Suprapubic skin (tissue), 4 donors: Measurements from ENCODE around the gene LRBA.

Experiments used
- POLR2A ChIP-seq, 2 donors: fragments of 450-650 bp; IDR thresholded peaks; one replicate each; pipeline ENCODE4 v1.6.1; 2017; ENCODE audit warnings: antibody characterized with exemption in 2 of 2, mild to moderate bottlenecking in 2 of 2, moderate library complexity in 2 of 2
- POLR2AphosphoS5 ChIP-seq, 3 donors: sonication (generic); formaldehyde crosslinking; IDR thresholded peaks; one replicate each; pipeline ENCODE4 v1.6.1; 2017; ENCODE audit warnings: antibody characterized with exemption in 3 of 3
- TF ChIP-seq, protein P1 (sequence below), 2 donors: fragments of 200-600 bp in 1 of 2; fragments of 450-650 bp in 1 of 2; sonication (generic) in 1 of 2; IDR thresholded peaks; one replicate each; pipeline ENCODE4 v1.5.1; 2016 to 2019; ENCODE audit warnings: antibody characterized with exemption in 2 of 2, mild to moderate bottlenecking in 1 of 2, moderate library complexity in 1 of 2

DNA sequence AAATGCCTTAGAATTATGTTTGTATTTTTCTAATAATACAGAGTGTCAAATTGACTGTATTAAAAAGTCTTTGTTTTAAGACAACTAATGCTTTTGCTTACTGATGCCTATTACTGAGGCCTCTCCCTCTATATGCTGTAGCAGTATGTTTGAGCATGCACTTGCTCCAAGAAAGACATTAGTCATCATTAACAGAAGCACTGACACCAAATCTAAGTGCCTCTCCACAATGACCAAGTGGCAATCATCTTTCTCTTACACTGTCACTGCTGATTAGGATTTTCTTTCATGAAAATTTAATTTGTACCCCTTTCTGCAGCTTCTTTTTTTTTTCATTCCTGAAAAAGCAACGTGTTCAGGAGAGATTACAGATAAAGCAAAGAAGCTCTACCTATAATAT is 444.2 kb downstream of the LRBA start:
- no peak for TF ChIP-seq POLR2A (IDR thresholded peaks at IDR 0.05)
- TF ChIP-seq, protein P1, sequence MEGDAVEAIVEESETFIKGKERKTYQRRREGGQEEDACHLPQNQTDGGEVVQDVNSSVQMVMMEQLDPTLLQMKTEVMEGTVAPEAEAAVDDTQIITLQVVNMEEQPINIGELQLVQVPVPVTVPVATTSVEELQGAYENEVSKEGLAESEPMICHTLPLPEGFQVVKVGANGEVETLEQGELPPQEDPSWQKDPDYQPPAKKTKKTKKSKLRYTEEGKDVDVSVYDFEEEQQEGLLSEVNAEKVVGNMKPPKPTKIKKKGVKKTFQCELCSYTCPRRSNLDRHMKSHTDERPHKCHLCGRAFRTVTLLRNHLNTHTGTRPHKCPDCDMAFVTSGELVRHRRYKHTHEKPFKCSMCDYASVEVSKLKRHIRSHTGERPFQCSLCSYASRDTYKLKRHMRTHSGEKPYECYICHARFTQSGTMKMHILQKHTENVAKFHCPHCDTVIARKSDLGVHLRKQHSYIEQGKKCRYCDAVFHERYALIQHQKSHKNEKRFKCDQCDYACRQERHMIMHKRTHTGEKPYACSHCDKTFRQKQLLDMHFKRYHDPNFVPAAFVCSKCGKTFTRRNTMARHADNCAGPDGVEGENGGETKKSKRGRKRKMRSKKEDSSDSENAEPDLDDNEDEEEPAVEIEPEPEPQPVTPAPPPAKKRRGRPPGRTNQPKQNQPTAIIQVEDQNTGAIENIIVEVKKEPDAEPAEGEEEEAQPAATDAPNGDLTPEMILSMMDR (IDR thresholded peaks at IDR 0.05) = no peak
- TF ChIP-seq POLR2AphosphoS5 (IDR thresholded peaks at IDR 0.05) = no peak
